Pulmonary artery endothelial cell (primary cell): Measurements from ENCODE around the gene ANKRD24. TPM values are rescaled to one million over a fixed set of nuclear protein-coding genes. Genes with fewer than 3 reads are reported as not detected.
"Not testable (repeated sequence)": the region's sequence is repeated elsewhere in the genome, so short reads cannot be mapped to it uniquely, and the experiment has no call there.

ENCODE experiments used
- DNase-seq: peaks from one replicate; pipeline ENCODE4 v3.0.0-alpha.2; 2011; ENCODE audit warnings: low read depth, low spot score
- total RNA-seq: library from RNA; depleted of rRNA; stranded (reverse); fragments of >200 nt; gene quantifications from 2 replicates; pipeline ENCODE4 v1.2.3, GENCODE V29; 2014

ANKRD24 gene
- total RNA-seq, 1 donor from 2014 or later: 0.07 TPM

GRCh38 chr19:4173479-4174212, 8.8 kb upstream of the ANKRD24 start:
- DNase-seq: no peak

GRCh38 chr19:4174213-4174894, 8.1 kb upstream of the ANKRD24 start:
- DNase-seq: no peak

- DNase-seq: no peak
These were observed 7.4 kb upstream of the ANKRD24 start for GRCh38 chr19:4174895-4175668.

GRCh38 chr19:4175669-4175931, 6.9 kb upstream of the ANKRD24 start:
- no peak for DNase-seq

- DNase-seq: no peak
These were observed 5.3 kb upstream of the ANKRD24 start for GRCh38 chr19:4177146-4177545.

GRCh38 chr19:4178990-4179389, 3.5 kb upstream of the ANKRD24 start:
- no peak for DNase-seq

GRCh38 chr19:4181053-4181508, 1.4 kb upstream of the ANKRD24 start:
- DNase-seq: no peak

GRCh38 chr19:4183967-4184717, 1.7 kb downstream of the ANKRD24 start:
- no peak for DNase-seq

GRCh38 chr19:4184718-4185352, 2.3 kb downstream of the ANKRD24 start:
- no peak for DNase-seq

GRCh38 chr19:4185413-4186086, 3.1 kb downstream of the ANKRD24 start:
- no peak for DNase-seq

- DNase-seq: no peak
These were observed 3.9 kb downstream of the ANKRD24 start for GRCh38 chr19:4186087-4186993.

GRCh38 chr19:4187313-4188122, 5.0 kb downstream of the ANKRD24 start:
- no peak for DNase-seq

- DNase-seq: no peak
These were observed 7.2 kb downstream of the ANKRD24 start for GRCh38 chr19:4189641-4190040.

GRCh38 chr19:4192537-4192936, 10.0 kb downstream of the ANKRD24 start:
- not testable (repeated sequence) for DNase-seq

GRCh38 chr19:4194353-4194752, 11.9 kb downstream of the ANKRD24 start:
- no peak for DNase-seq

GRCh38 chr19:4196009-4196408, 13.5 kb downstream of the ANKRD24 start:
- no peak for DNase-seq

GRCh38 chr19:4196587-4197148, 14.2 kb downstream of the ANKRD24 start:
- no peak for DNase-seq

- no peak for DNase-seq
These were observed 14.7 kb downstream of the ANKRD24 start for GRCh38 chr19:4197228-4197624.
